ENCODE measurements around the gene BLID.

DNA sequence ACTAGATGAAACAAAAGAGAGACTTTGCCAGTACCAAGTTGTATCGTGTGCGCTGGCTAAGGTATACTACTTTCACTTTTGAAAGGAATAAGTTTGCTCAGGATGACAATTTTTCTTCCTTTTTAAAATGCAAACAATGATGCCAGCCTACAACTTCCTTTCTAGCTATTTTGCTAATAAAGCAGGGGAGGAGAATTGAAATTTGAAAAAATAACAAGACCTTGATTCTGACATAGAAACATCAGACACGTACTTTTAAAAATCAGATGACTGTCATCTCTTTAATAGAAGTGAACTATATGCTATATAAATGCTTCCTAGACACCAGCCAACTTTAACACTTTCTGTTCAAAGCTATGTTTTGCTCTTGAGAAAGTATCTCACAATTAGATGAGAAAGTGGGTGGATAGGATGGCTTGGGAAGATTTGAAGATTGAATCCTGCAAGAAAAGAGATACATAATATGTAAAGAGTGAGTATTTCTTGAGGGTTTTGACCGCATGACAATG, 41.7 kb upstream of the BLID start:
- TF ChIP-seq, protein P1, sequence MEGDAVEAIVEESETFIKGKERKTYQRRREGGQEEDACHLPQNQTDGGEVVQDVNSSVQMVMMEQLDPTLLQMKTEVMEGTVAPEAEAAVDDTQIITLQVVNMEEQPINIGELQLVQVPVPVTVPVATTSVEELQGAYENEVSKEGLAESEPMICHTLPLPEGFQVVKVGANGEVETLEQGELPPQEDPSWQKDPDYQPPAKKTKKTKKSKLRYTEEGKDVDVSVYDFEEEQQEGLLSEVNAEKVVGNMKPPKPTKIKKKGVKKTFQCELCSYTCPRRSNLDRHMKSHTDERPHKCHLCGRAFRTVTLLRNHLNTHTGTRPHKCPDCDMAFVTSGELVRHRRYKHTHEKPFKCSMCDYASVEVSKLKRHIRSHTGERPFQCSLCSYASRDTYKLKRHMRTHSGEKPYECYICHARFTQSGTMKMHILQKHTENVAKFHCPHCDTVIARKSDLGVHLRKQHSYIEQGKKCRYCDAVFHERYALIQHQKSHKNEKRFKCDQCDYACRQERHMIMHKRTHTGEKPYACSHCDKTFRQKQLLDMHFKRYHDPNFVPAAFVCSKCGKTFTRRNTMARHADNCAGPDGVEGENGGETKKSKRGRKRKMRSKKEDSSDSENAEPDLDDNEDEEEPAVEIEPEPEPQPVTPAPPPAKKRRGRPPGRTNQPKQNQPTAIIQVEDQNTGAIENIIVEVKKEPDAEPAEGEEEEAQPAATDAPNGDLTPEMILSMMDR (tag by site-specific recombination; IDR thresholded peaks at IDR 0.05), result no peak
- TF ChIP-seq ZNF10 (tag by site-specific recombination; IDR thresholded peaks at IDR 0.05) (no peak), ZNF670 (tag by site-specific recombination; IDR thresholded peaks at IDR 0.05; ENCODE audit: low read depth) (no peak)
